GM08714 (cell line): ENCODE data around the gene MSTN.
"Not testable (repeated sequence)": the region's sequence is repeated elsewhere in the genome, so short reads cannot be mapped to it uniquely, and the experiment has no call there.

Source experiments
- H3K4me3 ChIP-seq: fragments of 200-500 bp; sonication (Bioruptor generic); 2 replicates; pipeline ENCODE4 v1.5.1; 2014; ENCODE audit warnings: mild to moderate bottlenecking, low read length, inconsistent platforms
- ZNF274 ChIP-seq: IDR thresholded peaks from 2 replicates; pipeline ENCODE4 v1.6.1; 2012; ENCODE audit warnings: mild to moderate bottlenecking, low read depth, low read length

MSTN gene

GRCh38 chr2:190043441-190043840, 19.1 kb downstream of the MSTN start:
- no peak overlapping the region for H3K4me3 ChIP-seq
- no peak for TF ChIP-seq ZNF274

GRCh38 chr2:190036071-190036470, 26.5 kb downstream of the MSTN start:
- H3K4me3 ChIP-seq, result no peak overlapping the region

GRCh38 chr2:190034417-190034816, 28.1 kb downstream of the MSTN start:
- not testable (repeated sequence) for H3K4me3 ChIP-seq

More at GRCh38 chr2:190036071-190036470, 26.5 kb downstream of the MSTN start:
- TF ChIP-seq ZNF274, result no peak

- H3K4me3 ChIP-seq, result no peak overlapping the region
- TF ChIP-seq ZNF274, result no peak
These were observed 30.4 kb downstream of the MSTN start for GRCh38 chr2:190031969-190032618.

GRCh38 chr2:190023860-190024259, 38.7 kb downstream of the MSTN start:
- no peak overlapping the region for H3K4me3 ChIP-seq
- no peak for TF ChIP-seq ZNF274

- no peak overlapping the region for H3K4me3 ChIP-seq
- TF ChIP-seq ZNF274, result no peak
These were observed 41.8 kb downstream of the MSTN start for GRCh38 chr2:190020720-190021119.

- H3K4me3 ChIP-seq, result no peak overlapping the region
- no peak for TF ChIP-seq ZNF274
These were observed 44.7 kb downstream of the MSTN start for GRCh38 chr2:190017837-190018236.

GRCh38 chr2:190015969-190016368, 46.6 kb downstream of the MSTN start:
- H3K4me3 ChIP-seq, result not testable (repeated sequence)
